GM19455 (cell line): ENCODE measurements around the gene CENPT.
"Not testable (repeated sequence)": the region's sequence is repeated elsewhere in the genome, so short reads cannot be mapped to it uniquely, and the experiment has no call there.

Source experiments
- ATAC-seq: cut with Tn5 transposase; IDR thresholded peaks from one replicate; pipeline ENCODE4 v1.9.1; 2021; ENCODE audit not compliant: unreplicated experiment

The CENPT gene

GRCh38 chr16:67848118-67848517 is 625 bp upstream of the CENPT start:
- no peak for ATAC-seq

GRCh38 chr16:67846320-67847063 is 1.0 kb downstream of the CENPT start, which contains the start of gene NUTF2:
NUTF2 (plus strand) TSS chr16:67846933; CDS start chr16:67865131, 18,198 bp downstream.
- peak; percentile 62 for ATAC-seq

- ATAC-seq, result no peak
Observed at GRCh38 chr16:67846063-67846319, 1.5 kb downstream of the CENPT start.

DNA sequence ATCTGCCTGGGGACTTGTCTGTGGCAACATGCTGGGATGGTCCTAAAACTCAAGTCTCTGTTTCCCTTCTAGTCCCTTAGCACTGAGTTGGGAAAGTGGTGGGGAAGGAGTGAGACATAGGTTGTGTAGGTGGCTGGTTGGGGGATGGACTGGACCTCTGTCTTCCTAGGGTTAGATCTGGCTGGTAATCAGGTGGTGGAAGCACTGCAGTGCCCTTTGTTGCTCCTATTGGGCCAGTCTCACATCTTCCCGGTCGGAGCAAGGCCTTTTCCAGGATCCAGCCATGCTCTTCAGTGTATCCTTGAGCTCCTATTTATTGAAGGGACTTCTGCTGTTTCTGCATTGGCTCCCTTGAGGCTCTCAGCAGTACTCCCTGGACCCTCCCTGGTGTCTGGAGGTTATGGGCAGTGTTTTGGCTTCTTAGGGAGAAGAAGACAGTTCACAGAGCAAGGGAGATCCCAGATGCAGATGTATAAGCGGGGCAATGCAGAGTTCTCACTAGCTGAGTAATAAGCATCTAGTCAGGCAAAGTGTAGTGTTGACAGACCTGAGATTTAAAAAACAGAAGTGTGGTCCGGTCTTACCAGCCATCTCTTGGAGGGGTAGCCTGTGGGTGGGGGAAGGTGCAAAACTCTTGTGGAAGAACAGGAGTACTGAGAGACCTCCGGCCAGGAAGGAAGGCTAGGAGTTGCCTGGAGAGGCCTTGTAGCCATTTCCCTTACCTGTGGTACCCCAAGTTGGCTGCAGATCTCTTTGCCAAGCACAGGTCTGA is 2.0 kb downstream of the CENPT start:
- no peak for ATAC-seq

GRCh38 chr16:67844497-67844896 is 3.0 kb downstream of the CENPT start:
- no peak for ATAC-seq

- no peak for ATAC-seq
Observed at GRCh38 chr16:67843343-67843765, 4.1 kb downstream of the CENPT start.

GRCh38 chr16:67842509-67843342 is 4.8 kb downstream of the CENPT start:
- ATAC-seq, result peak; percentile 10

DNA sequence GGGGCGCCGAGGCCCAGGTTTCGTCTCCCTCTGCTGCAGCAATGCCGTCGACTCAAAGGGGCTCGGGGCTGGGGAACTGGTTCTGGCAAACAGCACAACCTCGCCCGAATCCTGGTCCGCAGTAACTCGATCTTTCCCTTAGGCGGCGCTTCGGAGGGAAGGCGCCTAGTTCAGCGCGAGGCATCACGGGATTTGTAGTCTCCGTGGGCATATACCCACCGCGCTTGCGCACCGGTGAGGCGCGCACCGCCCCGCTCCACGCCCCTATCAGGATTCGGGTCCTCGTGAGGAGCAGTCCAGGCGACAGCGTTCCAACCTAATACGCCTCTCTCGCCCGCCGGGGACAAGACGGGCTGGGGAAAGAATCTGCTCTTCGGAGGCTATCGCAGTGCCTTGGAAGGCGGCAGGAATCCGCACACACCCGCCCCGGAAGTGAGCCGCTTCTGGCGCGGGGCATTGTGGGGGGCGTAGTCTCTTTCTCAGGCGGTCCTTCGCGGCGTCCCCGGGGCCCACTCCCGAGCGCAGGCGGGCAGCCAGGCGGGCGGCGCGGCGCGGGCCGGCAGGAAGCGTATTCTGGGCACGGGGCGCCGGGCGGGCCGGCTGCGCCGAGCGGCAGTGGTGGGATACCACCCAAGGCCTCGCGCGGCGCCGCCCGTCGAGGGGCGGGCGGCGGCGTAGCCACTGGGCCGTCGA is 5.5 kb downstream of the CENPT start, which contains the start of gene THAP11:
TSS of gene THAP11 (plus strand) at position 505 of the 693 bp plus-strand sequence. CDS start 235 bp downstream, outside the sequence.
- peak; percentile 42 for ATAC-seq

GRCh38 chr16:67841198-67841815 is 6.2 kb downstream of the CENPT start:
- no peak for ATAC-seq

DNA sequence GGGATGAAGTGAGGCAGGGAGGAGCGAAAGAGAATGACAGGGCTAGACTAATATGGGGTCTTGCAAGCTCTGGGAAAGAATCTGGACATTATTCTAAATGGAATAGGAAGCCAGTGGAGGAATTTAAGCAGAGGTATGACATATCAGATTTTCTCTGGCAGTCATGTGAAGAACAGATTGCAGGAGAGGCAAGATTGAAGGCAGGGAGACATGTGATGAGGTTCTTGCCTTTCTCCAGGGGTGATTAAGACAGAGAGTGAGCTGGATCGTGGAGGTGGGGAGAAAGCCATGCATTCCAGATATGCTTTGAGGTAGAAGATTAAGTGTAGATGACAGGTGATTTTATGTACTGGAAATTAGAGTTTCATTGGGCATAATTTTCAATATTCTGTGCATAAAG is 9.7 kb downstream of the CENPT start:
- ATAC-seq, result no peak

GRCh38 chr16:67837190-67837589 is 10.3 kb downstream of the CENPT start:
- not testable (repeated sequence) for ATAC-seq

GRCh38 chr16:67834242-67834614 is 13.3 kb downstream of the CENPT start:
- no peak for ATAC-seq

DNA sequence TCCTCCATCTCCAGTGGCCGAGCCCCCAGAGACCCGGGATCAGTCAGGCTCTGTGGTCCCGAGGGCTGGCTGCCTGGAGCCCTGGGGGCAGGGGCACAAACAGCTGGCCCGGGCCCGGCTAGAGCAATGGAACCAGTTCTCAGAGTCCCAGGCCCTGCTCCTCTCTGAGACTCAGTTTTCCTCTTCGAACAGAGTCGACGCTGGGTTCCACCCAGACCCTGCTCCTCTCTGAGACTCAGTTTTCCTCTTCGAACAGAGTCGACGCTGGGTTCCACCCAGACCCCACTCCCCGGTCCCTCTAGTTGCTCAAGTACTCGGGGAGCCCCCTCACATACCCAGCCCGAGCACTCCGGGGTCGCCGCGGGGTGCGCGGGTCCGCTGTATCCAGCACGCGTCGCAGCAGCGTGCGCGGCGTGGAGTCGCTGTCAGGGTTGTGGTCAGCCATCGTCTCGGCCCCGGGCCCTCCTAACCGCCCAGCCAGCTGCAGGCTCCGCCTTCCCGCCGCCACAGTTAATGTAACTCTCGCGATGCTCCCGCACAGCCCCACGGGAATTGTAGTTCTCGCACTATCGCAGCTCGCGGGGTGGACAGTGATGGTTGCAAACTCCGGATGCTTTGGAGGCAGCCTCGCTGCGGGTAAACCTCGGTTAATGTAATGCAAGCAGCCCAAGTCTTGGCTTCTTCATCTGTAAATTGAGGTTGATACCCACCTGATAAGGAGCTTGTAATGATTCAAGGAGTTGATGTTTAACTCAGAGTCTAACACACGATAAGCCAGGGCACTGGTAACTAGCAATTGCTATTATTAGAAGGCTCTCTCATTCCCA is 13.9 kb downstream of the CENPT start:
- ATAC-seq, result peak; percentile 92

- ATAC-seq, result no peak
Observed at GRCh38 chr16:67833030-67833414, 14.5 kb downstream of the CENPT start.

- ATAC-seq, result no peak
Observed at GRCh38 chr16:67828651-67829050, 18.8 kb downstream of the CENPT start.

DNA sequence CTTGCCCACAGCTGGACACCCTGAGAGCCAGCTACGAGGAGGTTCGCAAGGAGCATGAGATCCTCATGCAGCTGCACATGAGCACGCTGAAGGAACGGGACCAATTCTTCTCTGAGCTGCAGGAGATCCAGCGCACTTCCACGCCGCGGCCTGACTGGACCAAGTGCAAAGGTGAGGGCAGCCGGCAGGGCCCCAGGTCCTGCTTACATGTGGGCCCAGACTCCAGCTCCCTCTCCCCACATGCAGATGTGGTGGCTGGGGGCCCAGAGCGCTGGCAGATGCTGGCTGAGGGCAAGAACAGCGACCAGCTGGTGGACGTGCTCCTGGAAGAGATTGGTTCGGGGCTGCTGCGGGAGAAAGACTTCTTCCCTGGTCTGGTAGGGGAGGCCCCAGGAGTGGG is 21.6 kb downstream of the CENPT start:
- no peak for ATAC-seq

DNA sequence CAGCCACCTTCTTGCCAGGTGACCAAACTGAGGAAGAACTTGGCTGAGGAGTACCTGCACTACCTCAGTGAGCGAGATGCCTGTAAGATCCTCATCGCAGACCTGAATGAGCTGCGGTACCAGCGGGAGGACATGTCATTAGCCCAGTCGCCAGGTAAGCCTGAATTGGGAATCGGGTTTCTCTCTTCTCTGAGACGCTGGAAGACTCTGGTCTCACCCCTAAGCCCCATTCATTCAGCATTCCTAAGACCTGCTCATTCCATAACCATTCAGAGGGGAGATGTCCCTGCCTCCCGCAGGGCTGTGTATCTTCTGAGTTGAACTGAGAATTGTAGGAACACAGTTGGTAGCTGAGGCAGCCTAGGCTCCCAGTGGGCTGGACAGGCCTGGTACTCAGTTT is 22.4 kb downstream of the CENPT start:
- ATAC-seq, result no peak

DNA sequence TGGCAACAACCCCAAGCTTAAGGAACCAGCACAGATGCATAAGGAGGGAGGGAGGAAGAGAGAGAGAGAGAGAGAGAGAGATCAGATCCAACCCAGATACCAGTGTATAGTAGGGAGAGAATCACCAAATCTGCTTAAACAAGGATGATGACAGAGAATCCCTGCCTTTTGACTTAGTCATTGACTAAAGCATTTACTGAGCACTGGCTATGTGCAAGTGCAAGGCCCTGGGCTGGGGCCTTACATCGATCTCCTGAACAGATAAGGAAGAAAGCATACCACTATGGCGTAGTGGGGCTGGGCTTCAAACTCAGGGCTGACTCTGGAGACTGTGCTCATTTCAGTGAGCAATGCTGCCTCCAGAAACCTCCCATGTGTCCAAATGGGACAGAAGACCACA is 25.0 kb downstream of the CENPT start:
- no peak for ATAC-seq

GRCh38 chr16:67820608-67821259 is 26.8 kb downstream of the CENPT start:
- no peak for ATAC-seq
